Activated CD4-positive, alpha-beta T cell treated with anti-CD3 and anti-CD28 coated beads, Interleukin-2, Interleukin-6, amounts not matched to agents 100 ng/mL and 50 ng/mL, durations not matched to agents 16 hours and 8 hours (primary cell): Measurements from ENCODE around the gene ATP6V1D.
"Not testable (repeated sequence)": the region's sequence is repeated elsewhere in the genome, so short reads cannot be mapped to it uniquely, and the experiment has no call there.

Source experiments
- DNase-seq: peaks from one replicate; pipeline ENCODE4 v3.0.0-alpha.2; 2020

Gene ATP6V1D

GRCh38 chr14:67359775-67360469 lies at the start of gene ATP6V1D, which contains the start of gene EIF2S1:
TSS of gene ATP6V1D (minus strand) at chr14:67359804. CDS start at chr14:67359698, 106 bp downstream.
TSS of gene EIF2S1 (plus strand) at chr14:67360328. CDS start at chr14:67364768, 4,440 bp downstream.
- peak; percentile 100 for DNase-seq

- not testable (repeated sequence) for DNase-seq
Measured at GRCh38 chr14:67408122-67408801, 48.7 kb upstream of the ATP6V1D start.

GRCh38 chr14:67405771-67406170 lies 46.2 kb upstream of the ATP6V1D start:
- no peak for DNase-seq

GRCh38 chr14:67400434-67400833 lies 40.8 kb upstream of the ATP6V1D start:
- no peak for DNase-seq

- DNase-seq, result no peak
Measured at GRCh38 chr14:67397536-67397935, 37.9 kb upstream of the ATP6V1D start.

- DNase-seq, result no peak
Measured at GRCh38 chr14:67396381-67396970, 36.9 kb upstream of the ATP6V1D start.

GRCh38 chr14:67395876-67396189 lies 36.2 kb upstream of the ATP6V1D start:
- no peak for DNase-seq

GRCh38 chr14:67395086-67395875 lies 35.7 kb upstream of the ATP6V1D start:
- no peak for DNase-seq

- no peak for DNase-seq
Measured at GRCh38 chr14:67393689-67394088, 34.1 kb upstream of the ATP6V1D start.

GRCh38 chr14:67392800-67393199 lies 33.2 kb upstream of the ATP6V1D start:
- DNase-seq, result no peak

GRCh38 chr14:67392123-67392522 lies 32.5 kb upstream of the ATP6V1D start:
- no peak for DNase-seq

GRCh38 chr14:67391268-67391667 lies 31.7 kb upstream of the ATP6V1D start:
- DNase-seq, result no peak

GRCh38 chr14:67389811-67390534 lies 30.4 kb upstream of the ATP6V1D start:
- no peak for DNase-seq

GRCh38 chr14:67389275-67389674 lies 29.7 kb upstream of the ATP6V1D start:
- DNase-seq, result no peak

- no peak for DNase-seq
Measured at GRCh38 chr14:67387195-67387594, 27.6 kb upstream of the ATP6V1D start.

GRCh38 chr14:67385618-67386017 lies 26.0 kb upstream of the ATP6V1D start:
- no peak for DNase-seq

- DNase-seq, result no peak
Measured at GRCh38 chr14:67385120-67385519, 25.5 kb upstream of the ATP6V1D start.

- DNase-seq, result no peak
Measured at GRCh38 chr14:67377916-67378315, 18.3 kb upstream of the ATP6V1D start.

GRCh38 chr14:67373347-67373746 lies 13.7 kb upstream of the ATP6V1D start:
- peak; percentile 55 for DNase-seq

- DNase-seq, result no peak
Measured at GRCh38 chr14:67372833-67373232, 13.2 kb upstream of the ATP6V1D start.

GRCh38 chr14:67371247-67372148 lies 11.9 kb upstream of the ATP6V1D start:
- DNase-seq, result no peak

- no peak for DNase-seq
Measured at GRCh38 chr14:67370830-67371229, 11.2 kb upstream of the ATP6V1D start.
